Stimulated activated CD8-positive, alpha-beta memory T cell treated with anti-CD3 and anti-CD28 coated beads, Interleukin-4, amount 100 ng/mL, for 1 hour (primary cell): Measurements from ENCODE around the gene ARFGAP1.

ENCODE experiments used
- DNase-seq, 2 donors: peaks; one replicate each; pipeline ENCODE4 v3.0.0-alpha.2; 2020; ENCODE audit warnings: low read depth in 2 of 2, low spot score in 1 of 2

The ARFGAP1 gene

GRCh38 chr20:63277466-63278272, 5.1 kb downstream of the ARFGAP1 start:
- no peak for DNase-seq

- no peak for DNase-seq
Observed at GRCh38 chr20:63278661-63279060, 6.0 kb downstream of the ARFGAP1 start.

GRCh38 chr20:63279931-63280330, 7.3 kb downstream of the ARFGAP1 start:
- no peak for DNase-seq

GRCh38 chr20:63280371-63280770, 7.8 kb downstream of the ARFGAP1 start:
- no peak for DNase-seq

GRCh38 chr20:63280929-63281545, 8.4 kb downstream of the ARFGAP1 start:
- no peak for DNase-seq

GRCh38 chr20:63281742-63282665, 9.4 kb downstream of the ARFGAP1 start:
- DNase-seq, result no peak

GRCh38 chr20:63282946-63283345, 10.3 kb downstream of the ARFGAP1 start:
- no peak for DNase-seq

- DNase-seq, result no peak
Observed at GRCh38 chr20:63283397-63284082, 10.9 kb downstream of the ARFGAP1 start.

- no peak for DNase-seq
Observed at GRCh38 chr20:63284083-63284440, 11.4 kb downstream of the ARFGAP1 start.

GRCh38 chr20:63284544-63284949, 11.9 kb downstream of the ARFGAP1 start:
- DNase-seq, result no peak

GRCh38 chr20:63284981-63285524, 12.4 kb downstream of the ARFGAP1 start:
- DNase-seq, result no peak

GRCh38 chr20:63285636-63286615, 13.3 kb downstream of the ARFGAP1 start:
- DNase-seq, result no peak

- no peak for DNase-seq
Observed at GRCh38 chr20:63286781-63287696, 14.4 kb downstream of the ARFGAP1 start.

GRCh38 chr20:63287697-63288580, 15.3 kb downstream of the ARFGAP1 start:
- DNase-seq, result no peak

GRCh38 chr20:63288581-63289251, 16.1 kb downstream of the ARFGAP1 start:
- DNase-seq, result no peak

- no peak for DNase-seq
Observed at GRCh38 chr20:63289311-63290135, 16.9 kb downstream of the ARFGAP1 start.
